ENCODE data around the gene GBP2. TPM values are rescaled to one million over a fixed set of nuclear protein-coding genes. Genes with fewer than 3 reads are reported as not detected.

The GBP2 gene
- polyA plus RNA-seq, 3 donors, result 46.1 to 83.9 (median 74.1) TPM

DNA sequence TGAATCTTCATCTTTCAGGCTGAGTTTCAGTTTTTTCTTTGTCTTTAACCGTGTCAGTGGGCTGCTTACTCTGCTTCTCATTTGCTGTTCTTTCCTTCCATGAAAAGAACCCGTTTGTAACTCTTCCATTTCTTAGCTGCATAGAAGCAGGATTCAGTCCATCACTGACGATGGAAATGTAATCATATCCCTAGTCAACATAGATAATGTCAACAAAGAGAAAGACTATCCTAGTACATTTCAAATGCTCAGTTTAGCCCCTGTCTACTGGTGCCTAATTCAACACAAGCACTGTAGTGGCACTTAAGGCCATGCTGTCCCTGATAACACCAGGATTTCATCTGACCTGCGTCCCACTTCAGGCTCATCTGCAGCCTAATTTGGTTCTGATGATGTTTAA, 61.3 kb downstream of the GBP2 start:
- peaks cover 13 to 38% of the 10 kb centered on the region in 2 donors for H3K4me1 ChIP-seq (ENCODE audit: control insufficient read depth in 1 of 2, insufficient read depth in 2 of 2, low read length in 2 of 2)
- Mint-ChIP-seq H3K27me3 (ENCODE audit: low read depth in 3 of 3) (no peaks in the 10 kb centered on the region), H3K27ac (peak overlapping the region; percentile 58 to 94 (median 89)), H3K36me3 (peaks cover 19 to 27% of the 10 kb centered on the region in 2 donors), H3K4me1 (peaks cover 45% of the 10 kb centered on the region), H3K9me3 (no peaks in the 10 kb centered on the region), H3K4me3 (peak overlapping the region; percentile 79 to 97)
- intact Hi-C loops (cut with micrococcal nuclease), result no loop called here
- H3K9me3 ChIP-seq (replicated peaks in 1 of 2; ENCODE audit: control insufficient read depth in 1 of 2, insufficient read depth in 1 of 2, low read length in 2 of 2), result no peaks in the 10 kb centered on the region
- peaks cover 5 to 22% of the 10 kb centered on the region in 2 donors for H3K36me3 ChIP-seq (replicated peaks in 1 of 2; ENCODE audit: control insufficient read depth in 1 of 2, insufficient read depth in 2 of 2, low read length in 2 of 2)
- no peaks in the 10 kb centered on the region for H4K20me1 ChIP-seq (ENCODE audit: insufficient read depth, low read length)
- WGBS (ENCODE audit: insufficient coverage), result 14% methylated on average over 2 of the region's 4 CpGs
- no peak for TF ChIP-seq CTCF (IDR thresholded peaks at IDR 0.05)
- H3K9ac ChIP-seq (ENCODE audit: insufficient read depth, low read length, poor library complexity, severe bottlenecking), result peak overlapping the region; percentile 72
- H3K27me3 ChIP-seq (ENCODE audit: control insufficient read depth in 2 of 2, insufficient read depth in 2 of 2, low read length in 2 of 2), result no peaks in the 10 kb centered on the region
- H2AFZ ChIP-seq (ENCODE audit: insufficient read depth, low read depth, low read length, poor library complexity, severe bottlenecking), result peak overlapping the region; percentile 75
- peaks cover 13% of the 10 kb centered on the region for H3K79me2 ChIP-seq (ENCODE audit: insufficient read depth, low read length)
- peak overlapping the region; percentile 70 for H3K4me2 ChIP-seq (replicated peaks; ENCODE audit: extremely low read depth, low read length, poor library complexity, severe bottlenecking)
- H3K4me3 ChIP-seq (replicated peaks in 1 of 3; ENCODE audit: low read depth in 2 of 3, low read length in 3 of 3), result peak overlapping the region; percentile 52 to 100 (median 82)
- DNase-seq, result no peak
- peak overlapping the region; percentile 50 to 93 for H3K27ac ChIP-seq (ENCODE audit: low read depth in 1 of 2, low read length in 2 of 2)

DNA sequence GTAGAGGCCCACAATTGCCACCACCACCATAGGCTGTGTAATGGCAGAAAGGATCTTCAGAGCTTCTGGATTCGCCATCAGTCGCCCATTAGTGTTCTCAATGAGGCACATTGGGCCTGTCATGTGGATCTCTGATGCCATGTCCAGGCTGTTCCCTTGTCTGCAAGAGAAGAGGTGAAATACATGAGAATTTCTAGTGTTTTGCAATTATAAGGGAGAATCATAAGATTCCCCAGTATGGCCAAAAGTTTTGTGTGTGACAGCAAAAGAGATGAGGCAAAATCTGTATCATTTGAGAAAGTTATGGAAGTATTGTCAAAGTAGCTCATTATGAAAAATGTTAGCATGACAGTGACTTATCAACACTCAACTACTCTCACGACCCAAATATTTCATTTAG, 62.8 kb downstream of the GBP2 start:
- H4K20me1 ChIP-seq (ENCODE audit: insufficient read depth, low read length), result no peaks in the 10 kb centered on the region
- H3K4me2 ChIP-seq (replicated peaks; ENCODE audit: extremely low read depth, low read length, poor library complexity, severe bottlenecking), result no peak overlapping the region
- Mint-ChIP-seq H3K27me3 (ENCODE audit: low read depth in 3 of 3) (peaks cover 0 to 1% (median 0%) of the 10 kb centered on the region in 3 donors), H3K4me3 (peak overlapping the region; percentile 47 to 97), H3K36me3 (peaks cover 27 to 40% of the 10 kb centered on the region in 2 donors), H3K9me3 (no peaks in the 10 kb centered on the region), H3K27ac (peak overlapping the region in 2 of 7 donors; percentile 36 to 70), H3K4me1 (peaks cover 44% of the 10 kb centered on the region)
- WGBS (ENCODE audit: insufficient coverage), result 92% methylated on average over 2 of the region's 3 CpGs
- H3K36me3 ChIP-seq (replicated peaks in 1 of 2; ENCODE audit: control insufficient read depth in 1 of 2, insufficient read depth in 2 of 2, low read length in 2 of 2), result peaks cover 17 to 38% of the 10 kb centered on the region in 2 donors
- peaks cover 13% of the 10 kb centered on the region for H3K79me2 ChIP-seq (ENCODE audit: insufficient read depth, low read length)
- no peak overlapping the region for H3K9ac ChIP-seq (ENCODE audit: insufficient read depth, low read length, poor library complexity, severe bottlenecking)
- no peak for TF ChIP-seq CTCF (IDR thresholded peaks at IDR 0.05)
- peaks cover 13 to 36% of the 10 kb centered on the region in 2 donors for H3K4me1 ChIP-seq (ENCODE audit: control insufficient read depth in 1 of 2, insufficient read depth in 2 of 2, low read length in 2 of 2)
- H3K4me3 ChIP-seq (replicated peaks in 1 of 3; ENCODE audit: low read depth in 2 of 3, low read length in 3 of 3), result peak overlapping the region in 1 of 3 experiments; percentile 82
- H3K27ac ChIP-seq (ENCODE audit: low read depth in 1 of 2, low read length in 2 of 2), result no peak overlapping the region
- no peak for DNase-seq
- no peaks in the 10 kb centered on the region for H3K9me3 ChIP-seq (replicated peaks in 1 of 2; ENCODE audit: control insufficient read depth in 1 of 2, insufficient read depth in 1 of 2, low read length in 2 of 2)
- intact Hi-C loops (cut with micrococcal nuclease), result no loop called here
- no peaks in the 10 kb centered on the region for H3K27me3 ChIP-seq (ENCODE audit: control insufficient read depth in 2 of 2, insufficient read depth in 2 of 2, low read length in 2 of 2)
- no peak overlapping the region for H2AFZ ChIP-seq (ENCODE audit: insufficient read depth, low read depth, low read length, poor library complexity, severe bottlenecking)
